Neural progenitor cell (in vitro differentiated cells): Measurements from ENCODE around the gene CHCT1.

Experiments used
- EZH2 ChIP-seq: fragments of 200-600 bp; sonication (generic); IDR thresholded peaks from 2 replicates; pipeline ENCODE4 v1.6.1; 2017; ENCODE audit warnings: antibody characterized with exemption, mild to moderate bottlenecking, moderate library complexity
- TF ChIP-seq, protein P1 (sequence below): fragments of 200-600 bp; sonication (generic); IDR thresholded peaks from 2 replicates; pipeline ENCODE4 v1.5.1; 2017; ENCODE audit warnings: antibody characterized with exemption, mild to moderate bottlenecking

GRCh38 chr17:60390925-60391470, 31.3 kb upstream of the CHCT1 start:
- TF ChIP-seq, protein P1, sequence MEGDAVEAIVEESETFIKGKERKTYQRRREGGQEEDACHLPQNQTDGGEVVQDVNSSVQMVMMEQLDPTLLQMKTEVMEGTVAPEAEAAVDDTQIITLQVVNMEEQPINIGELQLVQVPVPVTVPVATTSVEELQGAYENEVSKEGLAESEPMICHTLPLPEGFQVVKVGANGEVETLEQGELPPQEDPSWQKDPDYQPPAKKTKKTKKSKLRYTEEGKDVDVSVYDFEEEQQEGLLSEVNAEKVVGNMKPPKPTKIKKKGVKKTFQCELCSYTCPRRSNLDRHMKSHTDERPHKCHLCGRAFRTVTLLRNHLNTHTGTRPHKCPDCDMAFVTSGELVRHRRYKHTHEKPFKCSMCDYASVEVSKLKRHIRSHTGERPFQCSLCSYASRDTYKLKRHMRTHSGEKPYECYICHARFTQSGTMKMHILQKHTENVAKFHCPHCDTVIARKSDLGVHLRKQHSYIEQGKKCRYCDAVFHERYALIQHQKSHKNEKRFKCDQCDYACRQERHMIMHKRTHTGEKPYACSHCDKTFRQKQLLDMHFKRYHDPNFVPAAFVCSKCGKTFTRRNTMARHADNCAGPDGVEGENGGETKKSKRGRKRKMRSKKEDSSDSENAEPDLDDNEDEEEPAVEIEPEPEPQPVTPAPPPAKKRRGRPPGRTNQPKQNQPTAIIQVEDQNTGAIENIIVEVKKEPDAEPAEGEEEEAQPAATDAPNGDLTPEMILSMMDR = no peak
- TF ChIP-seq EZH2 = no peak
